ENCODE data around the gene NAP1L2. TPM values are rescaled to one million over a fixed set of nuclear protein-coding genes. Genes with fewer than 3 reads are reported as not detected.

Gene NAP1L2
- total RNA-seq = under 1 TPM in 2 of 4 donors, not detected in 2; 0.54 to 0.83 TPM

DNA sequence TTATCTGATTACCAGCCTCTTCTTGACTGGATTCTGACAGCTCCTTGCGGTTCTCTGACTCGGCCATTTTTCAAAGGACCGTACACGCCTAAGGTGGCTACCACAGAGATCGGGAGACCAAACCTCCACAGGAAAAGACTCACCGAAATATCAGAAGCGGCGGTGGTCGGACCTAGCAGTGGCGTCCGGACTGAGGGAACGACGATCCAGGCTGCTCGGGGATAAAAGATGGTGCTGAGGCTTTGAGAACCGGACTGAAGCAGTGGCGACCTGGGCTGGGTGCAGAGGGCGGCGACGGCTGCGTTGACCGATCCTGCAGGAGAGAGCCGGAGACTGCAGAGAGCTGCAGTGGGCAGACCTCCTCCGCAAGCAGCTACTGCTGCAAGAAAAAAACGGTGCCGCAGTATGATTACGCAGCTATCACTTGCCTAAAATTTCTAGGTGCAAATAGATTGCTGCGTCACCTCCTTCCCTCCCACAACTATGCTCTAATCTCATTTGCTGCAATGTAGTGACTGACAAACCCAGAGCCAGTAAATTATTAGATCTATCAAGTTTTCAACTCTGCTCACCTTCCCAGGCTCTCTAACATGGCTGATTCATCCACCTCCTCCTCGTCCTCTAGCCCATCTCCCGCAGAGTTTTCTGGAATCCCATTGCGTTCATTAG, at the start of gene NAP1L2:
TSS of gene NAP1L2 (minus strand) at position 426 of the 669 bp plus-strand sequence. CDS start at position 67, 359 bp downstream.
- Histone ChIP-seq H3K36me3 (no peaks in the 10 kb centered on the region), H3K27me3 (no peaks in the 10 kb centered on the region), H3K9me3 (no peaks in the 10 kb centered on the region), H3K4me3 (peak within 1 kb of the TSS; percentile 28 to 46 (median 29)), H3K27ac (peak within 1 kb of the TSS in 2 of 4 donors; percentile 48 to 65), H3K4me1 (no peaks in the 10 kb centered on the region)
- peak in 2 of 3 donors; percentile 38 to 50 for DNase-seq
- TF ChIP-seq CTCF (IDR thresholded peaks at IDR 0.05) (no peak), POLR2A (IDR thresholded peaks at IDR 0.05) (no peak)

DNA sequence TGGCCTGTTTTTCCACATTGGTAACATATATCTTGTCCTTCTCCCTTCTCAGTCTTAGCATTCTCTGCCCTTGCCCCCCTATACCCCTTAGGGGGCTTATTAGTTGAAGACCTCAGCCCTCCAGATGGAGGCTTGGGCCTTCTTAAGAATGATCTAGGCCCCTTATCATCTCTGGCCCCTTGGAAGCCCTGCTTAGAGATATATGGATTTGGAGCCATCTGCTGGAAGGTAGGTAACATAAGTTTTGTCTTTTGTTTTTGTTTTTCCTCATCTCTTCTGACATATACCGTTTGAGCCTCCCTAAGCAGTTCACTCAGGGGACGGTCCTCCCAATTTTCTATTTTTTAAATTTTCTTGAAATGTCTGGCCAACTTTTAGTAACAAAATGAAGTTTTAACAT, 48.3 kb upstream of the NAP1L2 start:
- Histone ChIP-seq H3K27ac (no peak overlapping the region), H3K4me3 (no peak overlapping the region), H3K27me3 (no peaks in the 10 kb centered on the region), H3K36me3 (no peaks in the 10 kb centered on the region), H3K4me1 (no peaks in the 10 kb centered on the region), H3K9me3 (no peaks in the 10 kb centered on the region)
- no peak for DNase-seq
- TF ChIP-seq CTCF (IDR thresholded peaks at IDR 0.05) (peak in 2 of 6 experiments; percentile 8 to 11), POLR2A (IDR thresholded peaks at IDR 0.05) (no peak)

DNA sequence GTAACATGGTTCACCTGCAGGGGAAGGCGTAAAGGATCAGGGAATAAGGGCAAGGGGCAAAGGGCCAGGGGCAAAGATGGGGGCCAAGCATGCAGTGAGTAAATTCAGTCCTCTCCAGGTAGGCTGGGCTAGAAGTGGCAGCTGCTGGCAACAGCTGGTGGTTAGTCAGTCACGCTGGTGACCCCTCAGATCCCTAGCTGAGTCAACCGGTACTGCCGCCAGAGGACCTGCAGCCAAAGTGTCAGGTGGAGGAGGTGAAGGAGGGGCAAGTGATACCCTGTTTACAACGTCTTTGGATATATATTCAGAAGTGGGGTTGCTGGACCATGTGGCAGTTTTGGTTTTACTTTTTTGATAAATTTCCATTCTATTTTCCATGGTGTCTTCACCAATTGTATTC, 24.6 kb upstream of the NAP1L2 start:
- no peak for TF ChIP-seq POLR2A (IDR thresholded peaks at IDR 0.05)
- TF ChIP-seq CTCF (IDR thresholded peaks at IDR 0.05) = no peak
- no peak for DNase-seq

GRCh38 chrX:73217621-73218020, 3.0 kb upstream of the NAP1L2 start:
- no peak overlapping the region for H3K4me3 ChIP-seq
- no peaks in the 10 kb centered on the region for H3K36me3 ChIP-seq
- no peak for DNase-seq
- H3K27ac ChIP-seq = no peak overlapping the region
- TF ChIP-seq CTCF (IDR thresholded peaks at IDR 0.05) = no peak
- TF ChIP-seq POLR2A (IDR thresholded peaks at IDR 0.05) = no peak
- H3K27me3 ChIP-seq = no peaks in the 10 kb centered on the region
- no peaks in the 10 kb centered on the region for H3K4me1 ChIP-seq
- no peaks in the 10 kb centered on the region for H3K9me3 ChIP-seq

More for the DNA sequence above, 24.6 kb upstream of the NAP1L2 start:
- no peaks in the 10 kb centered on the region for H3K4me1 ChIP-seq
- no peaks in the 10 kb centered on the region for H3K36me3 ChIP-seq
- H3K27me3 ChIP-seq = no peaks in the 10 kb centered on the region
- no peak overlapping the region for H3K27ac ChIP-seq
- no peak overlapping the region for H3K4me3 ChIP-seq
- no peaks in the 10 kb centered on the region for H3K9me3 ChIP-seq

DNA sequence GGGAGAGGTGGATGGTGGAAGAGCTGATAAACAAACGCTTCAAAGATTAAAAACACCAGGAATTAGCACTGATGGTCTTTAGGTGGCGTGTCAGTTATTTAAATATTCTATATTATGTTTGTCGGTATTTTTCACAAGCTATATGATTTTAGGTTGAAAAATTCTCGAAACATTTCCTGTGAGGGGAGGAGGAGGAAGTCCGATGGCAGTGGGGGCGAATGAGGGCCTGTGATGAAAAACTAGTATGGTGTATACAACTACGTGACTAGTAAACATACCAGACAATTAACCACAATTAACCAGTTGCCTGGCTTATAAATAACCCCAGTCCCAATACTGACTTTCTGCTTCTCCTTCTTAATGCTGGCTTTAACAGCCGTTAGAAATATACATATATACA, 595 bp upstream of the NAP1L2 start:
- no peak for DNase-seq
- no peaks in the 10 kb centered on the region for H3K9me3 ChIP-seq
- no peak for TF ChIP-seq CTCF (IDR thresholded peaks at IDR 0.05)
- H3K4me1 ChIP-seq = no peaks in the 10 kb centered on the region
- H3K36me3 ChIP-seq = no peaks in the 10 kb centered on the region
- H3K4me3 ChIP-seq = peak overlapping the region in 3 of 4 donors; percentile 28 to 46 (median 30)
- H3K27me3 ChIP-seq = no peaks in the 10 kb centered on the region
- peak overlapping the region in 2 of 4 donors; percentile 11 to 26 for H3K27ac ChIP-seq

Data from Peyer's patch (tissue), 4 donors.